ENCODE data around the gene HLCS. TPM values are rescaled to one million over a fixed set of nuclear protein-coding genes. Genes with fewer than 3 reads are reported as not detected.

HLCS gene
- total RNA-seq, 6 donors from 2014 or later = 15.3 to 34.6 (median 24.1) TPM

DNA sequence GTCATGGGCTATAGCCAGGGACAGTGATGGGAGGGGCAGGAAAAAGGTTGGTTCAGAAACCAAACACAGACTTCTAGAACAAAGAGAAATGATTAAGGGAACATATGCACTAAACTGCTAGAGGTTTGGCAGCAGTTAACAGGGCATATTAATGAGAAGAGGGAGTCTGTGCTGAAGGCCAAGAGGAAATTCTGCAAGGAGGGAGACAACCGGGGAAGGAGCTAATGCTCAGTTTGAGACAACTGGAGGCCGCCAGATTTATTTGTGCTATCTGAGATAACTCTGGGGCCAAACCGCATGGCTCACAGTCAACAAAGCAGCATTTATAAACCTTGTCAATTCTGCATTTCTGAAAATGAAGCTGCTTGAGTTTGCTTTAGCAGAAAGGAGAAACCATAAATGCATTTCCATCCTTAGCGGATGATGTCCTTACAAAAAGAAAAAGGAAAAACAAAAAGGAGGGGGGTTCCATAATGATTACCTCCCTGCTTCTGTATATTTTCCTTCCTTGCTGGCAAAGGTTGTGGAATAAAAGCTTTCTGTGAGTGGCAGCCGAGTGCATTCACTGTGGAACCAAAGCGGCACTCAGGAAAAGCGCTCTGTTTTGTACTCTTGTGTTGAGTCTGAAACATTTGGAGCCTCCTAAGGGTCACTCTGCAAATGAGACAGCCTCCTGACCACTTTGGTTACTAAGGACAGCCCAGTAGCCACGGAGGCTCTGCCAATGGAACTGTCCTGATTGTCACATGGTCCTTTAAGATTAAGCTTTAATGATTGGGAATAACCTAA lies 197.2 kb downstream of the HLCS start:
- Histone ChIP-seq H3K36me3 (peaks cover 0 to 4% (median 0%) of the 10 kb centered on the region in 4 donors), H3K27me3 (no peaks in the 10 kb centered on the region), H3K9me3 (no peaks in the 10 kb centered on the region), H3K4me3 (no peak overlapping the region), H3K4me1 (peaks cover 0 to 5% (median 3%) of the 10 kb centered on the region in 4 donors), H3K27ac (peak overlapping the region in 3 of 4 donors; percentile 15 to 61 (median 49))
- TF ChIP-seq, protein P1, sequence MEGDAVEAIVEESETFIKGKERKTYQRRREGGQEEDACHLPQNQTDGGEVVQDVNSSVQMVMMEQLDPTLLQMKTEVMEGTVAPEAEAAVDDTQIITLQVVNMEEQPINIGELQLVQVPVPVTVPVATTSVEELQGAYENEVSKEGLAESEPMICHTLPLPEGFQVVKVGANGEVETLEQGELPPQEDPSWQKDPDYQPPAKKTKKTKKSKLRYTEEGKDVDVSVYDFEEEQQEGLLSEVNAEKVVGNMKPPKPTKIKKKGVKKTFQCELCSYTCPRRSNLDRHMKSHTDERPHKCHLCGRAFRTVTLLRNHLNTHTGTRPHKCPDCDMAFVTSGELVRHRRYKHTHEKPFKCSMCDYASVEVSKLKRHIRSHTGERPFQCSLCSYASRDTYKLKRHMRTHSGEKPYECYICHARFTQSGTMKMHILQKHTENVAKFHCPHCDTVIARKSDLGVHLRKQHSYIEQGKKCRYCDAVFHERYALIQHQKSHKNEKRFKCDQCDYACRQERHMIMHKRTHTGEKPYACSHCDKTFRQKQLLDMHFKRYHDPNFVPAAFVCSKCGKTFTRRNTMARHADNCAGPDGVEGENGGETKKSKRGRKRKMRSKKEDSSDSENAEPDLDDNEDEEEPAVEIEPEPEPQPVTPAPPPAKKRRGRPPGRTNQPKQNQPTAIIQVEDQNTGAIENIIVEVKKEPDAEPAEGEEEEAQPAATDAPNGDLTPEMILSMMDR (IDR thresholded peaks at IDR 0.05) = no peak
- TF ChIP-seq EP300 (IDR thresholded peaks at IDR 0.05) (peak in 1 of 4 donors; percentile 4), POLR2AphosphoS5 (IDR thresholded peaks at IDR 0.05) (no peak)
- no peak for DNase-seq
- 59 to 64% methylated on average over 8 of the region's 8 CpGs for WGBS, 2 donors
- peak in 1 of 2 donors; percentile 39 for ATAC-seq (ENCODE audit: low FRiP score in 2 of 2)

DNA sequence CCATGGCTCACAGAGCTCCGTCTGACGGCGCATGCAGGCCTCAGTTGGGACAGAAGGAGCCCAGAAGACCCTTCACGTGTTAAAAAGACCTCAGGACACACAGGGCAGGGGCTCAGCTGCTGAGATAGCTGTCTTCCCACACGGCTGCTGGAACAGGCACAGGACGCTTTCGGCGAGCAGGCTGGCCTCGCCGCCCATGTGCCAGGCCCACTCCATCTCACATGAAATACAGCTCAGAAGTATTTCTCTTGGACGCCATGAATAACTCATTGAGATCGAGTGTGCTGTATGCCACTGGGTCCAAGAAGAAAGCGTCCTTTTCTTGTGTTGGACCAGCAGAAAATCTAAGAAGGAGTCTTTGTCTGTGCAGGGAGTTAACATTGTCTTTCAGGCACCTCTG lies 198.0 kb downstream of the HLCS start:
- no peak for ATAC-seq (ENCODE audit: low FRiP score in 2 of 2)
- Histone ChIP-seq H3K4me3 (no peak overlapping the region), H3K27ac (peak overlapping the region in 2 of 4 donors; percentile 35 to 49), H3K27me3 (no peaks in the 10 kb centered on the region), H3K36me3 (peaks cover 0 to 4% (median 0%) of the 10 kb centered on the region in 4 donors), H3K4me1 (peaks cover 0 to 5% (median 3%) of the 10 kb centered on the region in 4 donors), H3K9me3 (no peaks in the 10 kb centered on the region)
- TF ChIP-seq POLR2A (IDR thresholded peaks at IDR 0.05) (no peak), EP300 (IDR thresholded peaks at IDR 0.05) (no peak), POLR2AphosphoS5 (IDR thresholded peaks at IDR 0.05) (no peak)
- TF ChIP-seq, protein P1 (IDR thresholded peaks at IDR 0.05) = no peak
- WGBS, 2 donors = 81 to 83% methylated on average over 10 to 13 of the region's 13 CpGs
- peak in 1 of 2 donors; percentile 52 for DNase-seq

DNA sequence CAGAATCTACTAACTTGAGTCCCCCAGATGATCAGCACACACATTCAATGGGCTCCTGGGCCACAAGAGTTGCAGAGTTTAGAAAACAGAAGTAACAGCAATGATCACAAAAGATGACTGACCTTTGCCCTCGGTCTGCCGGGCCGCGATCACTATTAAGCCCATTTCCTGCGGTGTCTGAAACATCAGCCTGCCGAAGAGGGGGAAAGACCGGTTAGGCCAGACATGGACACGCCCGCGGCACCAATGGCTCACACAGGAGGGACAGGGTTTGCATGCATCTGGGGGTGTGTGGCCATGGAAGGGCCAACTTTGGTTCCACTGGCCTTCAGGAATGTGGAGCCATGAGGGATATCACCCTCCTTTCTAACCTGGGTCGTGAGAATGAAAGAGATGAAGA lies 199.4 kb downstream of the HLCS start:
- DNase-seq = no peak

DNA sequence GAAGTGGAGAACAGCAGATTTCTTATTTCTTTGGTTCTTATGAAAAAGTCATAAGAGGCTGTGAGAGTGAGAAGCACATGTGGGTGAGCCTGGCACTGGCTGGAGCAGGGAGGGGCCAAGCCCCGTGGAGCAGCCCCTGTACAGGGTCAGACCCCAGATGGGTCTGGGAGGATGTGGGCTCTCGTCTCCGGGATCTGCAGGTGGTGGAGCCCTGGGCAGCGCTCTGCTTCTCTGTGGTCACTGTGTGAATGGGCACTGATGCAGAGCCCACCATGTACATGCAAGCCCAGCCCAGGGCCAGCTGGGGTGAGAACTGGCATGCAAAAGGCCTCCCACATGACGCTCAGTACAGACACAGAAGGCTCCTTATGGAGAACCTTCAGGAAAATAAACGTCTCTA lies 200.0 kb downstream of the HLCS start:
- WGBS, 2 donors = 91 to 97% methylated on average over 5 to 6 of the region's 6 CpGs
- peak in 1 of 2 donors; percentile 36 for DNase-seq

More for the DNA sequence above, 199.4 kb downstream of the HLCS start:
- ATAC-seq (ENCODE audit: low FRiP score in 2 of 2) = no peak
- Histone ChIP-seq H3K4me3 (no peak overlapping the region), H3K36me3 (peaks cover 0 to 4% (median 0%) of the 10 kb centered on the region in 4 donors), H3K9me3 (no peaks in the 10 kb centered on the region), H3K27me3 (no peaks in the 10 kb centered on the region), H3K27ac (no peak overlapping the region), H3K4me1 (peaks cover 0 to 5% (median 2%) of the 10 kb centered on the region in 4 donors)
- WGBS, 2 donors = 96 to 99% methylated on average over 11 of the region's 11 CpGs
- TF ChIP-seq POLR2AphosphoS5 (IDR thresholded peaks at IDR 0.05) (no peak), POLR2A (IDR thresholded peaks at IDR 0.05) (no peak), EP300 (IDR thresholded peaks at IDR 0.05) (no peak)
- TF ChIP-seq, protein P1 (IDR thresholded peaks at IDR 0.05) = no peak

More for the DNA sequence above, 200.0 kb downstream of the HLCS start:
- H3K27ac ChIP-seq = no peak overlapping the region
- no peak for TF ChIP-seq POLR2A (IDR thresholded peaks at IDR 0.05)
- no peak for TF ChIP-seq EP300 (IDR thresholded peaks at IDR 0.05)
- TF ChIP-seq POLR2AphosphoS5 (IDR thresholded peaks at IDR 0.05) = no peak
- TF ChIP-seq, protein P1 (IDR thresholded peaks at IDR 0.05) = no peak
- H3K4me3 ChIP-seq = no peak overlapping the region
- peaks cover 0 to 5% (median 2%) of the 10 kb centered on the region in 4 donors for H3K4me1 ChIP-seq
- peaks cover 0 to 4% (median 0%) of the 10 kb centered on the region in 4 donors for H3K36me3 ChIP-seq
- no peaks in the 10 kb centered on the region for H3K9me3 ChIP-seq
- peak in 1 of 2 donors; percentile 15 for ATAC-seq (ENCODE audit: low FRiP score in 2 of 2)
- H3K27me3 ChIP-seq = no peaks in the 10 kb centered on the region
